ENCODE data around the gene NKD2.
"Not testable (repeated sequence)": the region's sequence is repeated elsewhere in the genome, so short reads cannot be mapped to it uniquely, and the experiment has no call there.

Gene NKD2

DNA sequence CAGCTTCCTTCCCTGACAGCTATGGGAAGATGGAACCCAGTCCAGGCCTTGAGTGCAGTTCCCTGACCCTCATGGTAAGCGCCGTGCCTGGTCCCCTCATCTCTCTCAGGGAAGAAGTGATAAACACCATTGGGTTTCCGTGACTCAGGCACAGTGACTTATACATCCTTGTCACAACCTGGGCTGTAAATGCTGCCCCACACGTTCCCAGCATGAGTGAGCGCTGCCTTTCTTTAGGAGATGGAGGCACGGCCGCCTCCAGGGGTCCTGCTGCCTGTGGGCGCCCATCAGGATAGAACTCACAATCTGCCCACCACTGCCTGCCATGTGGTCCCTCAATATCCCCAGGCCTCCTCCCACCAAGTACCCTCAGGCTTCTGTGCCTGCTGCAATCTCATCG, 8.3 kb upstream of the NKD2 start:
- no peak for DNase-seq (ENCODE audit: low read depth, low spot score)

DNA sequence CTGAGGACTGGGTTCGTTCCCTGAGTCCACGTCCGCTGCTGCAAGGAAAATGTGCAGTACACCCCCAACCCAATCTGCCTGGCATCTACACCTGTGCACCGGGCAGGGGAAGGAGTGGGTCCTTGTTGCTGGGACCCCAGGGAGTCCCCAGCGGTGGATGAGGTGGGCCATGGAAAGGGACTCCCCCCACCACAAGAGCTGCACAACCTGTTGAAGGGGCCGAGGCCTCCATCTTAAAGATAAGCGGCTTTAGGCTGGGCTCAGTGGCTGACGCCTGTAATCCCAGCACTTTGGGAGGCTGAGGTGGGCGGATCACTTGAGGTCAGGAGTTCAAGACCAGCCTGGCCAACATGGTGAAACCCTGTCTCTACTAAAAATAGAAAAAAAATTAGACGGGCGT, 7.8 kb upstream of the NKD2 start:
- DNase-seq (ENCODE audit: low read depth, low spot score), result not testable (repeated sequence)

DNA sequence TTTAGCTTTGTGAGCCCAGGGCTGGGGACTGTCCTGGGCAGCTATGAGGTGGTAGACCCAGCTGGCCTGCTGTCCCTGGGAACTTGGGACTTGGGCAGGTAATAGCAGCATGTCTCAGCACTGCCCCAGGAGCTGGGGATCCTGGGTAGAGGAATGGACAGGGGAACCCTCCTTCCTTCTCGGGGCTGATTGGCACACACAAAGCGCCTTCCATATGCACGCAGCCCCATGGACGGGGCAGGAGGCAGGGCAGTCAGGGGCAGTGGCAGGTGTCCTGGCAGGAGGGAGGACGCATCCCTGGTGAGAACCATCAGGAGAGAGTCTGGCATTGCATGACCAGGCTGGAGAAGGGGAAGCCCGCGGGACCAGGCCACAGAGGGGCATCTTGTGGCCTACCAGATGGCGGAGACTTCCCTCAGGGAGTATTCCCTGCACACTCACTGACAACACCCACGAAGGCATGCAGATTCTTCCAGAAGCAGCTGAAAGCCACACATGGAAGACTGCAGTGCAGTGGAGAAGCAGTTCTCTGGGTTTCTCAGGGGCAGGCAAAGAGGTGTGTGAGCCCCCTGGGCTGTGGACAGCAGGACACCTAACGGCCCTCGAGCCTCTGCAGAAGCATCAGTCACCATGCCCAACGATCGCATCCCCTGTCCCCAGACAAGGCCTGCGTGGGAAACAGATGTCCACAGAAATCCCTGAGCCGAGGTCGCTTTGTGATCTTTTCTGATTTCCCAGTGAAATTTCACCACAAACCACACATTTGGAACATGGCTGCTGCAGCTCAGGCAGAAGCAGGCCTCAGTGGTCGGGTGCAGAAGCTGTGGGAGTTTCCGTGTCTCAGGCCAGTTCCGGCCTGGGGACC, 7.0 kb upstream of the NKD2 start:
- DNase-seq (ENCODE audit: low read depth, low spot score), result no peak

DNA sequence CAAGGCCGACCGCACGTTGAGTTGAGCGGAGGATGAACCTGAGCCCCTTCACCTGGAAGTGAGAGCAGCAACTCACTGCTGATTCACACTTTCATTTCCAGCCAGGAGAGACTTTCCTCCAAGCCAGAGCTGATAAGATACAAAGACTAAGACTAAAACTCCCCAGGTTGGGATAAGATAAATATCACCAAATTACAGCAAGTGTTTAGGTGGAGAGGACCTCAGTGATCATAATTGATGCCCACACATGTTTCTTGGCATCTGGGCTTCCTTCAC, 6.4 kb upstream of the NKD2 start:
- no peak for DNase-seq (ENCODE audit: low read depth, low spot score)

DNA sequence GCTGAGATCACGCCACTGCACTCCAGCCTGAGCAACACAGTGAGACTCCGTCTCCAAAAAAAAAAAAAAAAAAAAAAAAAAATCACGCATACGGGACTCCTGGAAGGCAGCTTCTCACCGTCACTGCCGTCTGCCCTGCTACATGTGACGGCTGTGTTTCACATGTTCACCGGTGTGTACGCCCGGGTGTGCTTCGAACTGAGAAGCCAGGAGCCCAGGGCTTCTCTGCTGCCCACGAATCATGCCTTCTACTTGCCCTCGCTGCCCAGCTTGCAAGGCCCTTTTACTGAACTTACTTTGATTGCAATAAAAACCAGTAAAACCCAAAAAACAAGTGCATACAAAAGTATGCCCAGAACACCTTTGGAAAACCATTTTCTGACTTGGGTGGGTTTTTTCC, 5.8 kb upstream of the NKD2 start:
- no peak for DNase-seq (ENCODE audit: low read depth, low spot score)

DNA sequence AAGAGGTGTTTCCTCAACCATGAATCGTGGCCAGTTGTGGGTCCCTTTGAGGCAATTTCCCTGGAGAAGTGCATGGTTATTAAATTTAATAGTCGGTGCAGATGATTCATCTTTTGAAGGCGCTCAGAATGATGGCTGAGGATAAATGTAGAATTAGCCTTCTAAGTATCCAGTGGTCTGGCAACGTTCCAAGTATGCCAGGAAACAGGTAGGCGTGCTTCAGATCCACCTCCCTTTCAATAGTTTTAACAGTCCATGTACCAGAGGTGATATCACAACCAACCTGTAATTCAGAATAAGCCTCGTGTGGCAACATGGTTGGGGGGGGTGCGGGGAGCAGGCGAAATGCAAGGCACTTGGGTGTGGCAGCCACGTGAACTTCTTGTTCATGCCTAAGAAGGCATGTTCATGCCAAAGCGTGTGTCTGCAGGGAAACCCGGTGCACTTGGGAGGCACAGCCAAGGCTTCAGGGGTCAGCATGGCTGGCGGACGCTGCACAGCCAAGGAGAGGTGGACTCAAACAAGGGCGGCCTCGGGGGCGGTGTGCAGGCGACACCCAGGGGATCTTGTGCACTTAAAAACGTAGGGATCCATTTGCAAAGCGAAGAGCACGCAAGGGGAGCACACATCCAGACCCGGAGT, 5.2 kb upstream of the NKD2 start:
- no peak for DNase-seq (ENCODE audit: low read depth, low spot score)

DNA sequence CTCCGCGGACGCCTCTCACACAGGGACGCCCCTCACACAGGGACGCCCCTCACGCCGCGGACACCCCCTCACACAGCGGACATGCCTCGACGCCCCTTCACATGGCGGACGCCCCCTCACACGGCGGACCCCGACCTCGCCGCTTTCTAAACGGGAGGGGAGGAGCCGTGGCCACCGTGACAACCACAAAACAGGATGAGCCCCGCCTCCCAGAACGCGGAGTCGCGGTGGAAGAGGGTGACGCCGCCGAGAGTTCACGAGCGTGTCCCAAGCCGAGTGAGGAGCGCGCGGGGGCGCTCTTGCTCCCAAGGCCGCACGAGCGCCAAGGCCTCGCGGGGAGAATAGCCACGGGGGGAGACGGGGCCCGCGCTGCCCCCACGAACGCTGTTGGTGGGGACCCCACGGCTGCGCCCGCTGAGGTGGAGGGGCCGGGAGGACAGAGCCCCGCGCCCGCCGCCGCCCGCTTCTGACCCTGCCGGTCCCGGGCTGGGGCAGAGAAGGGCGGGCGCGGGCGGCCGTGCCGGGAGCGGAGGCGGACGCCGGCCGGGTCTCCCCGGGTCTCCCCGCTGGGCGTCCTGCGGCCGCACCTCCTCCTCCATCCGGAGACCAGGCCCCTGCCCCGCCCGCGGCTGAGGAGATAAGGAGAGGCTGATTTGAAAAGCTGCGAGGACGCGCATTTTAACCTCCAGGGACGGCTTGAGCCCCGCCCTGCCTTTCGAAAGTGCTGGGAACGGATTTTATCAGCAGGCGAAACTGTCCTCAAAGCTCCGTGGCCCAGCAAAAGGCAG, 3.9 kb upstream of the NKD2 start:
- DNase-seq (ENCODE audit: low read depth, low spot score), result peak; percentile 71

DNA sequence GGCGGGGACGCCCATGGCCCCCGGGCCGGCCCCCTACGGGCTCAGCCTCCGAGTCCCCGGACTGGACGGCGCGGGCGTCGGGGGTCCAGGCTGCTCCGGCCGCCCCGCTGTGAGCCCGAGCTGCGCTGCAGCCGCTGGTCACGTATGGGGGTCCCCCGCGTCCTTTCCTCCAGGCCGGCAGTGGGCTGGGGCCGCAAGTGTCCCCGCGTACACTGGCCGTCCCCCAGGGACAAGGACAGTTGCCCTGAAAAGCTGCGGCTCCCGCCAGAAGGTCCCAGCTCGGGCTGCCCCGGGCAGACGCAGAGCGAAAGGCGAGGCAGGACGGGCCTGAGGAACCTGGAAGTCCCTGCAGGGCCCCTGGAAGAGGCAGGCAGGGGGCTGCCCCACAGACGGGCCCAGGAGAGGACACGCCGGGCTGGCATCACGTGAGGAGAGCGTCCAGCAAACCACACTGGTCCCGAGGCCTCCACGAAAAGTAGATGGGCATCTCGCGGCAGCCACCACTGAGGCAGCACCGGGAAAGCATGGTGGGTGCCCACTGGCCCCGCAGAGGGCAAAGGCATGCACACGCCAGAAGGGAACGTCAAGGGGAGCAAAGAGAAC, 3.3 kb upstream of the NKD2 start:
- DNase-seq (ENCODE audit: low read depth, low spot score), result no peak

DNA sequence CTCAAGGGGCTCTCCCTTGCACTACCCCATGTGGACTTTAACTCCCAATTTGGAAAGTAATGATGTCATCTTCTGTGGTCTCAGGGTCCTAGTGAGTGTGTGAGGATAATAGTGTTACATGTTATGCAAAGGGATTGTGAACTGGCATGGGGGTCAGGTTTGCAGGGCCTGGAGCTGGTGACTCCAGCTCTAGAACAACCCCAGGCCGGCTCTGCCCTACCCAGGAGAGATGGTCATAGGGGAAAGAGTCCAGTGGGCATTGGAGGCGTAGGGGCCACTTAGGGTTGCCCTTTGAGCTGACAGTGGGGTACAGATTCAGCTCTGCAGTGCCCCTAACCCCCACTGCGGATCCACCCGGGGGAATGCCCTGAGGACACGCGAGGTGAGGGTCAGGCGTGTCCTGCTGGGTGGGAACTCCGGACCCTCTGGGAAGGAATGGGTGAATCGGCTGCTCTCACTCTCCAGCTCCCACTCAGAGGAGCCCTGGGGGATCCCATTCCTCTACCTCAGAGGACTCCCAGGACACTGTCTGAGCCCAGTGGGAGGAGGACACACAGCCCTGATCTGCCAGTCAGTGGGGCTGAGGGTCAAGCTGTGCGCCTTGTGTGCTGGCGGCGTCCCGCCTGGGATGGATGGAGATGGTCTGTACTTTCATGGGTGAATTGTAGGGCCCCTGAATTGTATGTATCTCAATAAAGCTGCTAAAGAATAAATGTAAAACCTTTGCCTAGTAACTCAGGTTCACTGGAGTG, 2.5 kb upstream of the NKD2 start:
- no peak for DNase-seq (ENCODE audit: low read depth, low spot score)

DNA sequence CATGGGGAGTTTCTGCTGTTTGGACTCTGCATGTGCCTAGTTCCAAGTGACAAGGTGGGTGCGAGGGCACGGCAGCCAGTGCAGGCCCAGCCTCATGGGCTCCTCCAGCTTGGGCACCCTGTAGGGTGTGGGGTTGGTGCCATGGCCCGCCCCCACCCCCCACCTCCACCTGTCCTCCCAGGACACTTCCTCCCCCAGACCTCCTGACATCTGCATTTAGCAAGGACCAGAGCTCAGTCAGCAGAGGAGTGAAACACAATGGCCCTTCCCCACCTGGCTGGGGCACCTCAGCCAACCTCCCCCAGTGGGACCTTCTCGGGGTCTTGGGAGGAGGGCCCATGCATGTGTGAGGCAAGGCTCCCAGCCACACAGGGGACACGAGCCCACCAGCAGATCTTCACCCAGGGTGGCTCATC, 1.9 kb upstream of the NKD2 start:
- DNase-seq (ENCODE audit: low read depth, low spot score), result no peak

DNA sequence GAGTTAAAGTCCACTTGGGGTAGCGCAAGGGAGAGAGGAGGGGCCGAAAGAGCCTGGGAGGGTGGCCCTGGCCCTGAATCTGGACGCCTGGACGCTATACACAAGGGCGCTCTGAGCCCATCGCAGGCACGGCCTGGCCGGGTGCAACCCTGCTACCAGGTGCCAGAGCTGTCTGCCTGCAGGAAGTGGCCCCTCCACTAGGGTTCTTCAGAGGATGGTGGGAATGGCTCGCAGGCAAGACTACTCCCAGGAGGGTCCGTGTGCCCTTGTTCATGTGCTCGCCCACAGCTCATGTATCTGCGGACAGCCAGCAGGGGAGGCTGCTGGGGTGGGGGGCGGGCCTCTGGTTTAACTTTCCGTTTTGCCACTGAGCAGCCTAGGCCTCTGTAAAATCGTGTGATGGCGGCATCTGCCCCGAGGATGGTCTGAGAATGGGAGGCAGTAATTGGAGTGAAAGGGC, 1.4 kb upstream of the NKD2 start:
- no peak for DNase-seq (ENCODE audit: low read depth, low spot score)

DNA sequence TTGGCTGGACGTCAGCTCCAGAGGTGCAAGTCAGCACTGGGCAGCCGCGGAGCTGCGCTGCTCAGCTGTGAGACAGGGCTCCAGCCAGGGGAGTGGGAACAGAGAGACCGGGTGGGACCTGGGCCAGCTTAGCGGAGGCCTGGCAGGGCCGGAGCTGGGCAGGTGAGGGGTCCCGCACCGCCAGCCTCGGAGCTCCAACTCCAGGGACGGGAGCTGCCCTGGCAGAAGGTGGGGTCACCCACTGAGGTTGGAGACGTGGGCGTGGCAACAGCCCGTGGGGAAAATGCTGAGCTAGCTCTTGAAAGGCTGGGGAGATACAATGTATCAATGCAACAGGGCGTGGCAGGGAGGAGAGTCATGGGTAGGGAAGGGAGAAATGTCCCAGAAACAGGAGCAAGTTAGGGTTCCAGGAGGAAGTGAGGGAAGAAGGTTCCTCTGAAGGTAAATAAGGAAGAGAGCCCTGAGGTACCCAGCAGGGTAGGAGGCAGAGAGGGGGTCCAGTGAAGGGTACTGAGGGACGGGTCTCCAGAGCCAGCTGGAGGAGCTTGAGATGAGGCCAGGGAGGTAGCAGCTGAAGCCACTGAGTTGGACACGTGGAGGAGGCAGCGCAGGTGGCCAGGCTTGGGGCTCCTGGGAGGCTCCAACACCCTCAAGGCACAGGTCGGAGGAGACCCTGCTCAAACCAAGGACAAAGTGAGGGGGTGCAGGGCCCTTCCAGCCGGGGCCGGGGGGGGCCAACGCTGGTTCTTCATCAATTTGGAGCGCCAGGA, 736 bp upstream of the NKD2 start:
- no peak for DNase-seq (ENCODE audit: low read depth, low spot score)

DNA sequence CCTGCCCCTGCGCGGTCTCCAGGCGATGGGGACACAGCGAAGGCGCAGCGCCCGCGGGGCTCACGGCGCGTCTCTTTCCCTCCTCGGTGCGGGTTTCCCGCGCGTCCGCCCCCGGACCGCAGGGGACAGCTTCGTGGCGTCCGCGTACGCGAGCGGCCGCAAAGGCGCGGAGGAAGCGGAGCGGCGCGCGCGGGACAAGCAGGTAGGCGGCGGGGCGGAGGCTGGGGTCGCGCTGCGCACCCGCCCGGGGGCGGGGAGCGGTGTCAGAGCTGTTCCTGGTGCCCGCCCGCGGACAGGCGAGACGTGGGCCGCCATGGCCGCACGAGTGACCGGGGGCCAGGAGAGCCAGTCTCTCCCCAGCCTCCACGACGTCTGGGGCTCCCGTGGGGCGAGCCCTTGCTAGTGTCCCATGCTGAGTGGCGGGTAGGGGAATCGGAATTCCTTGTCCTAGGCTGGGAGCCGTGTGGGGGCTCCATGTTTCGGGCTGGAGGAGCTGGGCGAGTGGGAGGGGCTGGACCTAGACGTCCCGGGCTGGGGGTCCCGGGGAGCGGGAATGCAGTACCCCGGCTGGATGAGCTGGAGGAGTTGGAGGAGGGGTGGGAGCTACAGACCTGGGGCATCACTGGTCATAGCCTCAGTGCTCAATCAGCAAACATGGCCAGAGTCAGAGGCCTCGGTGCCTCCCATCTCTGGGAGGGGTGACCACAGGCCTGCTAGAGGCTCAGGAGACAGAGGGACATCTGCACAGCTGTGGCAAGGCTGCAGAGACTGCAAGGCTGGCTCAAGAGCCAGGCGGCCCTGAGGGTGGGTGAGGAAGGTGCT, 968 bp downstream of the NKD2 start:
- no peak for DNase-seq (ENCODE audit: low read depth, low spot score)

DNA sequence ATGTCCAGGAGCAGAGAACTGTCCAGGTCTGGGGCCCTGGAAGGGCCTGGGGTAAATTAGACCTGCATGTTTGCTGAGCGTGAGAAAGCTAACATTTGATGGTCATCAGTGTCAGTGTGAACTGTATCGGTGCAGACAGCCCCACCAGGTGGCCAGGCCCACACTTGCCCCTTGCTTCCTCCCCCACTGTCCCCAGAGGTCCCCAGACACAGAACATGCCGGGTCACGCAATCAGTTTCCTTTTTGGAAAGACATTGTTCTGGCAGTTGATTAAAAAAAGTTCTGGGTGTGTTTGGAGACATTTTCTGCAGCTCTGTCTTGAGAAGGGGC, 1.5 kb downstream of the NKD2 start:
- no peak for DNase-seq (ENCODE audit: low read depth, low spot score)

DNA sequence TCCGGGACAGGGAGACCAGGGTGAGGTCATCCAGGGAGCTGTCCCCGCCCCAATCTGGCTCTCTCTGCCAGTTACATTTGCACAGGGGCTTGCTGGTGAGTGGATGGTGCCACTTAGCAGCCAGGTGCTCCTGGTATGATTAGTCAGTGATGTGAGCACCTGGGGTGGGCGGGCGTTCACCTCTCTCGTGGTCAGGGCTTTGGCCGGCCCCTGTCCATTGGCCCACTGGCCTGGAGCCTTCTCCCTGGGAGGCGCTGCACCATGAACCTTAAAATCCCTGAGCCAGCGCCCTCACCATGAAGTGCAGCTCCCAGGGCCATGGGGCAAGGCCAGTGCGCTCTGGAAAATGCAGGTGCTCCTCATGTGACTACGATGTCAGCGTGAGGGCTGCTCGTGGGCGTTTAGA, 2.0 kb downstream of the NKD2 start:
- DNase-seq (ENCODE audit: low read depth, low spot score), result no peak

DNA sequence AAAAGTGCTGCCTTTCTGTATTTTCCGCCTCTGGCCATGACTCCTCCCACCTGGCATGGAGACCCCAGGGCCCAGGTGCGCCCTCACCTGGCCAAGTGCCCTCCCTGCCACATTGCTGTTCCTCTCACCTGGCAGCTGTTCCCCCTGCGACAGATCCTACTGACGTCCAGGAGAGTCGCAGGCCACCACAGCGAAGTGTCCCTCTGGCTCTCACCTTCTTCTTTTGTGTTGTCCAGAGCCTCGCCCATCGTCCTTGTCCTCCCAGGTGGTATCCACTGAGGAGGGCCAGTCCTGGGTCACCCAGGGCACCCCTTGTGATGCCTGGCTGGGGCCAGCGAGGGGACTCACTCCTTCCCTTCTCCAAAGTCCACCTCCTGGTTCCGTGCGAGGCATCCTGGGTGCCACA, 2.6 kb downstream of the NKD2 start:
- peak; percentile 52 for DNase-seq (ENCODE audit: low read depth, low spot score)

DNA sequence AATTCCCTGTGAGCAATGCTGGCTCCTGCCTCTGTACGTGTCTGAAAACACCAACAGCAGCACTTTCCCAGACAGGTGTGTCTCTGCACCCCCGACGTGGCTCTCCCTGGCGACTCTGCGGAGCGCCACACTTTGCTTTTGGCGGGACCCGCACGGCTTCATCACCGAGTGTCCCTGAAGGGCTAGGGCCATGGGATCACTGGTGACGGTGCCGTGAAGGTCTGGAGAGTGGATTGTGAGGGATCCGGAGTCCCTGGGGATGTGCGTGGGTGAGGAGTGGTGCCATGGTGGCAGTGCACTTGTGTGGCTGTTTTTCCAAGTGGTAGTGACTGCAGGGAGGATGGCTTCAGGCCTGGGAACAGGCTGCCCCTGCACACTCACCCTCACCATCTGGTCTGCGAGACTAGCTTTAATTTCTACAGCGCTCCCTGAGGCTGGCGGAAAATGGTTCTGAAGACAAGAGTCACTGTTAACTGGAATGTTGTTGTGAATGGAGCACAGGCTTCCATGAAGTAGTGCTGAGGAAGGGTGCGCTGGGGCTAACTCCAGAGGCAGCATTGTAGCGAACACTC, 3.2 kb downstream of the NKD2 start:
- no peak for DNase-seq (ENCODE audit: low read depth, low spot score)

DNA sequence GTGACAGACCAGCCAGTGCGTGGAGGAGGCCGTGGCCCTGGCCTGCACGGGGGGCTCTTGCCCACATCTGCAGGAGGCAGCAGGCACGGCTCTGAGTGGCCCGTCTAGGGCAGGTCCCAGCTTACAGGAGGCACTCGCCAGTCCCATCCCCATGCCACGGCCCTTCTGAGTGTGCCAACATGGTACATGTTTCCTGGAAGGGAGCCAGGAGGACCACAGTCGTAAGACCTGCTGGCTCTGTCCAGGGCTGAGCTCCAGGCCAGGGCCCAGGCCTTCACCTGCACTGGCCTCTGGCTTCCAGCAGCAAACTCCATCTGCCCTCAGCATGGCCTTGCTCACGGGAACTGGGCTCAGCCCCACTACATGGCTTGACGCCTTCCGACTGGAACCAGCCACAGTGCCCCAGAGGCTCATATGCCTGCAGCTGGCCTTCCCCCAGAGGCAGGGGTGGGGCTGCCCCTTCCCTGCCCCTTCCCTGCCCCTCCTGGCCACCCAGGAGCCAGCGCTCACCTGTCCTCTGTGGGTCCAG, 3.8 kb downstream of the NKD2 start:
- DNase-seq (ENCODE audit: low read depth, low spot score), result no peak

DNA sequence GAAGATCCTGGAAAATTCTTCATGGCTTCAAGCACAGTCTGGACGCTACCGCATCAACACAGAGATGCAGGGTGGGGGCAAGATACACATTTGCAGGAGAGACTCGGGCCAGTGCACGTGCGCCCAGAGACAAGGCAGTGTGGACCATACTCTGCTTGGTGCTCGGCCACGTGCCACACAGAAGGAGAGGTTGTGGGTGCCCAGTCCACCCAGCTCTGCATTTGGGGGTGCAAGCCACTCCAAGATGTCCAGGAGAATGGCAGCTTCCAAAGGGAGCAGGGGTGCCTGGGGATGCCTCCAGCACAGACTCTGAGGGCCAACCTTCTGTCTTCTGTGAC, 4.3 kb downstream of the NKD2 start:
- DNase-seq (ENCODE audit: low read depth, low spot score), result no peak

All from astrocyte of the hippocampus (primary cell).